RWPE1 (cell line): Measurements from ENCODE around the gene EPS8L2.
A peak's percentile ranks its signal among the peaks of the same experiment; 100 is the strongest.

ENCODE experiments used
- CTCF ChIA-PET: fragments of 350-600 bp; sonication (Branson Sonifier 250); formaldehyde crosslinking; extraction: SDS; loops from one replicate; lab custom pipeline; 2021; lab: Yijun Ruan, JAX
- POLR2A ChIA-PET: fragments of 400-600 bp; formaldehyde crosslinking; extraction: SDS; loops from one replicate; lab custom pipeline; 2020; ENCODE audit warnings: antibody characterized with exemption; ENCODE audit not compliant: low non-redundant PET; lab: Yijun Ruan, JAX
- DNase-seq: peaks from one replicate; pipeline ENCODE4 v3.0.0; 2012; ENCODE audit warnings: low spot score
- H3K27ac ChIP-seq: fragments of 450-650 bp; 2 replicates; pipeline ENCODE4 v1.5.1; 2017
- TF ChIP-seq, protein P1 (sequence below): fragments of 450-650 bp; conservative IDR thresholded peaks from 2 replicates; pipeline ENCODE4 v1.5.1; 2017; ENCODE audit warnings: low read depth, mild to moderate bottlenecking

EPS8L2 gene

GRCh38 chr11:660281-660680 is 45.8 kb upstream of the EPS8L2 start:
- CTCF ChIA-PET = no interaction called here
- POLR2A ChIA-PET = no interaction called here

DNA sequence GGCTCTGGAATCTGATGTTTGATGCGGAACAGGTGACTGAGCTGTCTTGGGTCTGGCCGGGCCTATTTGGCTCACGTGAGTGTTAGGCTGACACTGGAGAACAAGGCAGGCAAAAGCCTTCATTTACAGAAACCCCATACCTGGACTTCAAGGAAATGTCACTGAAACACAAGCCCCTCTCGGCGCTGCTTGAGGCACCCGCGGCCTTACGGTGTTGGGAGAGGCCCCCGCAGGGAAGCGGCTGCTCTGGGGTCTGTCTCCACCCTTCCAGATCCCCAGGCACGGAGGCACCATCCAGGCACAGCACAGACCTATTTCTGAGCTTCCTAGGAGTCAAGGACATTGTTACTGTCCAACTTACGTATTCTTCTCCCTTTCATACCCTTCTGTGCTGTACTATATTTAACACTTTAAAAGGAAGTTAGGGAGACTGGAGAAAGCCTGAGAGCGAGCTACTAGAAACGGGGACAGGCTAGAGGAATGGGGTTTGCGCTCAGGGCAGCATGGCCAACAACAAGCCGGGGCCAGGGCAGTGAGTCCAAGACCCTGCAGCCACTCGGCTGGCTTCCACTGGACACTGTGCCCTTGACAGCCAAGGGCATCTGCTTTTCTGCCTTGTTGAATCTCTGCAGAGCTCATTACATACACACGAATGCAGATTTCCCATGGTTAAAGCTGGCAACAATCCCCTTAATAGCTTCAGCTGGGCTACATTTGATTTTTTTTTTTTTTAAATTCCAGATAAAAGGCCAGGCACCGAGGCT is 45.2 kb upstream of the EPS8L2 start:
- TF ChIP-seq, protein P1, sequence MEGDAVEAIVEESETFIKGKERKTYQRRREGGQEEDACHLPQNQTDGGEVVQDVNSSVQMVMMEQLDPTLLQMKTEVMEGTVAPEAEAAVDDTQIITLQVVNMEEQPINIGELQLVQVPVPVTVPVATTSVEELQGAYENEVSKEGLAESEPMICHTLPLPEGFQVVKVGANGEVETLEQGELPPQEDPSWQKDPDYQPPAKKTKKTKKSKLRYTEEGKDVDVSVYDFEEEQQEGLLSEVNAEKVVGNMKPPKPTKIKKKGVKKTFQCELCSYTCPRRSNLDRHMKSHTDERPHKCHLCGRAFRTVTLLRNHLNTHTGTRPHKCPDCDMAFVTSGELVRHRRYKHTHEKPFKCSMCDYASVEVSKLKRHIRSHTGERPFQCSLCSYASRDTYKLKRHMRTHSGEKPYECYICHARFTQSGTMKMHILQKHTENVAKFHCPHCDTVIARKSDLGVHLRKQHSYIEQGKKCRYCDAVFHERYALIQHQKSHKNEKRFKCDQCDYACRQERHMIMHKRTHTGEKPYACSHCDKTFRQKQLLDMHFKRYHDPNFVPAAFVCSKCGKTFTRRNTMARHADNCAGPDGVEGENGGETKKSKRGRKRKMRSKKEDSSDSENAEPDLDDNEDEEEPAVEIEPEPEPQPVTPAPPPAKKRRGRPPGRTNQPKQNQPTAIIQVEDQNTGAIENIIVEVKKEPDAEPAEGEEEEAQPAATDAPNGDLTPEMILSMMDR = no peak
- POLR2A ChIA-PET = no interaction called here
- peak overlapping the region; percentile 87 for H3K27ac ChIP-seq
- CTCF ChIA-PET = interaction anchor here (0.5 kb wide), 1 partner anchor 9 kb away, joined by 3 read pairs; no protein-coding TSS in a partner anchor
- DNase-seq = no peak

More at GRCh38 chr11:660281-660680, 45.8 kb upstream of the EPS8L2 start:
- DNase-seq = no peak
- H3K27ac ChIP-seq = peak overlapping the region; percentile 87
- TF ChIP-seq, protein P1 = no peak

DNA sequence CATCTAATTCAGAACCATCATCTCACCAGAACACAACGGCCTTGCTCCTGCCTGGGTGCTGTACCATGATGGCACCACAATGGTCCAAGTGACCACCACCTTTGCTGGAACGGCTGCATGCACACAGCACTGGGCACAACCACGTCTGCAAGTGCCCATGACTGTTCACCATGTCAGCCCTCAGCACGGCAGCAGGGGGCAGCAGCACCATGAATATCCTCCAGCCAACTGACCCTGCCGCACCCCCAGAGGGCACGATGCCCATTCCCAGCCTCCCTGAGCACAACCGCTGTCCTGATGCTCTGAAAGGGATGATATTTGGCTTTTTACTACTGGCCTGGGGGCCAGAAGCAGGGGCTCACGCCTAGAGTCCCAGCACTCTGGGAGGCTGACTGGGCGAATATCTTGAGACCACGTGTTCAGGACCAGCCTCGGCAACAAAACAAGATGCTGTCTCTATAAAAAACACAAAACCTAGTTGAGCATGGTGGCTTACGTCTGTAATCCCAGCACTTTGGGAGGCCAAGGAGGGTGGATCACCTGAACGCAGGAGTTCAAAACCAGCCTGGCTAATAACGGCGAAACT is 43.2 kb upstream of the EPS8L2 start:
- H3K27ac ChIP-seq = peak overlapping the region; percentile 22; the same call in 1 of the 2 replicates
- DNase-seq = peak; percentile 74
- TF ChIP-seq, protein P1 = peak; percentile 62
- CTCF ChIA-PET = no interaction called here
- POLR2A ChIA-PET = no interaction called here

GRCh38 chr11:665062-665703 is 40.8 kb upstream of the EPS8L2 start:
- TF ChIP-seq, protein P1 = no peak
- peak overlapping the region; percentile 47 for H3K27ac ChIP-seq
- CTCF ChIA-PET = interaction anchor here (1.0 kb wide), 1 partner anchor 98 kb away, joined by 3 read pairs; no protein-coding TSS in a partner anchor
- POLR2A ChIA-PET = no interaction called here
- no peak for DNase-seq

GRCh38 chr11:665704-666281 is 40.2 kb upstream of the EPS8L2 start:
- CTCF ChIA-PET = interaction anchor here (1.0 kb wide), 1 partner anchor 97 kb away, joined by 3 read pairs; no protein-coding TSS in a partner anchor
- peak overlapping the region; percentile 47 for H3K27ac ChIP-seq
- TF ChIP-seq, protein P1 = no peak
- no peak for DNase-seq
- POLR2A ChIA-PET = no interaction called here

GRCh38 chr11:673866-674265 is 32.2 kb upstream of the EPS8L2 start:
- TF ChIP-seq, protein P1 = no peak
- ChIA-PET POLR2A (interaction anchor here (0.9 kb wide), 1 partner anchor 98 kb away, joined by 3 read pairs; no protein-coding TSS in a partner anchor), CTCF (interaction anchor here (0.8 kb wide), 1 partner anchor 19 kb away, joined by 3 read pairs; no protein-coding TSS in a partner anchor)
- no peak for DNase-seq
- no peak overlapping the region for H3K27ac ChIP-seq
